RWPE2 (cell line): Measurements from ENCODE around the gene ZGLP1.

Source experiments
- ATAC-seq: fragments of 200-7000 bp; cut with Tn5 transposase; 3 replicates; pipeline ENCODE4 v1.9.1; 2021; ENCODE audit warnings: low read depth
- DNase-seq: peaks from one replicate; pipeline ENCODE4 v3.0.0-alpha.2; 2020; ENCODE audit warnings: low spot score
- H3K27ac ChIP-seq: fragments of 450-650 bp; 2 replicates; pipeline ENCODE4 v1.5.1; 2017; ENCODE audit warnings: mild to moderate bottlenecking; ENCODE audit not compliant: poor library complexity, severe bottlenecking
- H3K27me3 ChIP-seq: fragments of 250-450 bp; sonication (Bioruptor Pico); 2 replicates; pipeline ENCODE4 v1.5.1; 2021; ENCODE audit warnings: mild to moderate bottlenecking, moderate library complexity; ENCODE audit not compliant: insufficient read depth, poor library complexity, severe bottlenecking
- H3K36me3 ChIP-seq: fragments of 250-450 bp; sonication (Bioruptor Pico); 2 replicates; pipeline ENCODE4 v1.5.1; 2020; ENCODE audit warnings: low read depth, mild to moderate bottlenecking, moderate library complexity
- H3K4me1 ChIP-seq: fragments of 250-450 bp; sonication (Bioruptor Pico); 2 replicates; pipeline ENCODE4 v1.5.1; 2021; ENCODE audit warnings: mild to moderate bottlenecking, moderate library complexity; ENCODE audit not compliant: insufficient read depth, poor library complexity, severe bottlenecking
- H3K4me3 ChIP-seq: fragments of 250-450 bp; sonication (Bioruptor Pico); 2 replicates; pipeline ENCODE4 v1.5.1; 2021; ENCODE audit warnings: mild to moderate bottlenecking, moderate library complexity; ENCODE audit not compliant: severe bottlenecking
- H3K9me3 ChIP-seq: fragments of 250-450 bp; sonication (Bioruptor Pico); 2 replicates; pipeline ENCODE4 v1.5.1; 2021; ENCODE audit warnings: mild to moderate bottlenecking, moderate library complexity; ENCODE audit not compliant: severe bottlenecking
- CTCF ChIP-seq: fragments of 450-650 bp; IDR thresholded peaks from one replicate; pipeline ENCODE4 v1.5.1; 2017; ENCODE audit warnings: mild to moderate bottlenecking, moderate library complexity; ENCODE audit not compliant: poor library complexity, severe bottlenecking

The ZGLP1 gene

GRCh38 chr19:10332965-10333757 is 23.5 kb upstream of the ZGLP1 start, which contains the start of gene RAVER1:
Gene RAVER1, minus strand, starts transcription at chr19:10333529. Its CDS starts 22 bp downstream, at chr19:10333507.
- TF ChIP-seq CTCF = no peak
- Histone ChIP-seq H3K4me1 (no peaks in the 10 kb centered on the region), H3K36me3 (peaks cover 35% of the 10 kb centered on the region), H3K4me3 (peak within 1 kb of the TSS; percentile 84), H3K27ac (peak within 1 kb of the TSS; percentile 49), H3K9me3 (no peaks in the 10 kb centered on the region), H3K27me3 (no peaks in the 10 kb centered on the region)
- ATAC-seq = peak; percentile 84
- peak; percentile 96 for DNase-seq

DNA sequence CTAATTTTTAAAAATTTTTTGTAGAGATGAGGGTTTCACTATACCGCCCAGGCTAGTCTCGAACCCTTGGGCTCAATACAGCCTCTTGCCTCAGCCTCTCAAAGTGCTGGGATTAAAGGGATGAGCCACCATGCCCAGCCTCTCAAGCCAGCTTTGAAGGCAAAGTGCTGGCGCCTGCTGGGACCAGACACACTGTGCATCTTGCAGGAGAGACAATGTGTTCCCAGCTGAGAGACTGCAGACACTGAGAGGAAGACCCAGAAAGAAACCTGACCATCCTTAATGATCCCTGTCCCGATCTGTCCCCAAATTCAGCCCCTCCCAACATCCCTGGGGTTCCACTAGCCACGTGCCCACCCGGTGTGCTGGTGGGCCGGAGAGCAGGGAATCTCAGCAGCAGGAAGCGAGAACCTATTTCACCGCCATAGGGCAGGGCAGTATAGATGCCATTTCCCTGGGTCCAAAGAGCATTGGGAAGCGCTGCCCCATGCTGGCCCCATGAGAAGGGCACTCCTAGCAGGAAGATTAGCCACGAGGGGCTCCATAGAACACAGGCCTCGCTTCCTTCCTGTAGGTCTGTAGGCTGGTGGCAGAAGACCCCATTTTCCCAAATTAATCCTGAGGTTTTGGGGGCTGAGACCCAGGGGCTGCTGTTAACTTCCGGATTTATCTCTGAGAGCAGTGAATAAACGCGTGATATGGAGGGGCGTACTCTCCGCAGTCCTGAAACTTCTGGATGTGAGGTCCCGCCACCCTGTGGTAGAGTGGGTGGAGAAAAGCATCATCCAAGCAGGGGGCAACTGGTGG is 22.7 kb upstream of the ZGLP1 start:
- Histone ChIP-seq H3K27ac (peak overlapping the region; percentile 49), H3K36me3 (peaks cover 43% of the 10 kb centered on the region), H3K27me3 (no peaks in the 10 kb centered on the region), H3K4me3 (peak overlapping the region; percentile 84), H3K4me1 (no peaks in the 10 kb centered on the region), H3K9me3 (no peaks in the 10 kb centered on the region)
- no peak for ATAC-seq
- DNase-seq = no peak
- peak; percentile 2 for TF ChIP-seq CTCF

GRCh38 chr19:10329555-10329954 is 19.9 kb upstream of the ZGLP1 start:
- Histone ChIP-seq H3K4me3 (no peak overlapping the region), H3K4me1 (no peaks in the 10 kb centered on the region), H3K27ac (no peak overlapping the region), H3K9me3 (no peaks in the 10 kb centered on the region), H3K27me3 (no peaks in the 10 kb centered on the region), H3K36me3 (peaks cover 71% of the 10 kb centered on the region)
- ATAC-seq (no peak), DNase-seq (no peak)
- no peak for TF ChIP-seq CTCF

DNA sequence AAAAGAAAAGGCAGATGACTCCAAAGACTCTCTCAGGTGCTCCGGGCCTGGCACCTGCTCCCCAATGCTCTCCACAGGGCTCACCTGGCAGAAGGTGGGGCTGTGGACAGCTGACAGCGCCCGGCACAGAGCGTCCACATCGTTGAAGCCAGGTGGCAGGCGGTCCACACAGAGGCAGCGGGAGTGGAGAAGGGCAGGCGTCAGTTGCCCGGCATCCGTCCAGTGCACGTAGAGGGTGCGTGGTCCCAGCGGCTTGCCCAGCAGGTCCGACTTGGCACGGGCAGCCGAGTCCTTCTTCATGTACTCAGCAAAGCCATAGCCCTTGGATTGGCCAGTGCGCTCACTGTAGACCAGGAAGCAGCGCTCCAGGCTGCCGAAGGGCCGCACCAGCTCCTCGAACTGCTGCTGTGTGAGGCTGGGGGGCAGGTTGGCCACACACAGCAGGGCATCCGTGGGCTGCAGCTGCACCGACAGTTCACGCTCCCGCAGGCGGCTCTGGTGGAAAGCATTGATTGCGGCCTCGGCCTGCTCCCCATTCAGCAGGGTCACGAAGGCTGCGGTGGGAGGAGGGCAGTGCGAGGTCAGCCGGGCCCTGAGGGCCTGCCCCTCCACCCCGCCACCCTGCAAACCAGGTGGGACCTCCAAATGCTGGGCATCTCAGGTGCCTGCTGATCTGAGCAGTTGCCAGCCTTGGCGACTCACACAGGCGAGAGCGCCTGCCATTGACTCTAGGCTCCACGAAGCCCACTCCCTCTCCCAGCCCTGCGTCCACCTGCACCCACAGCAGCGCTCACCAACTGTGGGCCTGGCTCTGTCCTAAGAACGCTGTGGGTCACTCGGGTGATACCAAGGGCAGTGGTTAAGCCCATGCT is 19.2 kb upstream of the ZGLP1 start:
- no peak overlapping the region for H3K4me3 ChIP-seq
- no peak for DNase-seq
- no peak for TF ChIP-seq CTCF
- H3K36me3 ChIP-seq = peaks cover 75% of the 10 kb centered on the region
- H3K27ac ChIP-seq = no peak overlapping the region
- no peaks in the 10 kb centered on the region for H3K9me3 ChIP-seq
- H3K27me3 ChIP-seq = no peaks in the 10 kb centered on the region
- no peak for ATAC-seq
- no peaks in the 10 kb centered on the region for H3K4me1 ChIP-seq
